Measurements from ENCODE around the gene NKTR.
"Not testable (repeated sequence)": the region's sequence is repeated elsewhere in the genome, so short reads cannot be mapped to it uniquely, and the experiment has no call there.

NKTR gene

GRCh38 chr3:42600111-42600957 is at the start of gene NKTR:
TSS of gene NKTR (plus strand) at chr3:42600686. CDS start at chr3:42601007, 321 bp downstream.
- peak; percentile 91 for DNase-seq

GRCh38 chr3:42552830-42553229 is 47.7 kb upstream of the NKTR start:
- no peak for DNase-seq

GRCh38 chr3:42556089-42556632 is 44.3 kb upstream of the NKTR start:
- no peak for DNase-seq

- not testable (repeated sequence) for DNase-seq
Observed at GRCh38 chr3:42556817-42557216, 43.7 kb upstream of the NKTR start.

- DNase-seq, result no peak
Observed at GRCh38 chr3:42557854-42558253, 42.6 kb upstream of the NKTR start.

GRCh38 chr3:42562047-42562907 is 38.2 kb upstream of the NKTR start:
- DNase-seq, result no peak

GRCh38 chr3:42569593-42570142 is 30.8 kb upstream of the NKTR start:
- DNase-seq, result no peak

GRCh38 chr3:42572278-42572677 is 28.2 kb upstream of the NKTR start:
- no peak for DNase-seq

- DNase-seq, result no peak
Observed at GRCh38 chr3:42575137-42575741, 25.2 kb upstream of the NKTR start.

GRCh38 chr3:42578054-42578453 is 22.4 kb upstream of the NKTR start:
- DNase-seq, result no peak

- DNase-seq, result not testable (repeated sequence)
Observed at GRCh38 chr3:42579346-42579745, 21.1 kb upstream of the NKTR start.

GRCh38 chr3:42581400-42581708 is 19.1 kb upstream of the NKTR start:
- no peak for DNase-seq

- DNase-seq, result peak; percentile 82
Observed at GRCh38 chr3:42581709-42582473, 18.6 kb upstream of the NKTR start, which contains the start of gene SEC22C. TSS of gene SEC22C (minus strand) at chr3:42581967. CDS start at chr3:42569046, 12,921 bp downstream.

GRCh38 chr3:42582474-42583070 is 17.9 kb upstream of the NKTR start:
- DNase-seq, result no peak

- no peak for DNase-seq
Observed at GRCh38 chr3:42588625-42589024, 11.9 kb upstream of the NKTR start.

GRCh38 chr3:42589382-42590109 is 10.9 kb upstream of the NKTR start:
- no peak for DNase-seq

- no peak for DNase-seq
Observed at GRCh38 chr3:42590989-42591756, 9.3 kb upstream of the NKTR start.

GRCh38 chr3:42591811-42592210 is 8.7 kb upstream of the NKTR start:
- no peak for DNase-seq

- DNase-seq, result no peak
Observed at GRCh38 chr3:42593635-42594034, 6.9 kb upstream of the NKTR start.

- DNase-seq, result no peak
Observed at GRCh38 chr3:42595682-42596081, 4.8 kb upstream of the NKTR start.
